Neural cell (in vitro differentiated cells): Measurements from ENCODE around the gene ITGA3. TPM values are rescaled to one million over a fixed set of nuclear protein-coding genes. Genes with fewer than 3 reads are reported as not detected.

Experiments used
- H2AFZ ChIP-seq: fragments of 200-600, 300-800 bp; sonication (generic), shearing (Covaris generic); 2 replicates; pipeline ENCODE4 v1.6.0; 2014; ENCODE audit warnings: low read depth, mild to moderate bottlenecking, antibody characterized with exemption, low read length, moderate library complexity
- H3F3A ChIP-seq: fragments of 200-600 bp; shearing (Covaris generic); 2 replicates; pipeline ENCODE4 v1.6.1; 2016; ENCODE audit warnings: mild to moderate bottlenecking, moderate library complexity, mixed read lengths, antibody characterized with exemption, low read length; ENCODE audit not compliant: insufficient read depth, poor library complexity, severe bottlenecking
- H3K27ac ChIP-seq: fragments of 200-600, 300-800 bp; sonication (generic), shearing (Covaris generic); 2 replicates; pipeline ENCODE4 v1.5.1; 2014; ENCODE audit warnings: mild to moderate bottlenecking, low read length, moderate library complexity
- H3K27me3 ChIP-seq: fragments of 300-800, 200-600 bp; sonication (generic), shearing (Covaris generic); 2 replicates; pipeline ENCODE4 v1.6.0; 2014; ENCODE audit warnings: mild to moderate bottlenecking, low read depth, low read length, moderate library complexity; ENCODE audit not compliant: insufficient read depth
- H3K36me3 ChIP-seq: fragments of 300-800, 200-600 bp; sonication (generic), shearing (Covaris generic); 2 replicates; pipeline ENCODE4 v1.5.1; 2014; ENCODE audit warnings: mild to moderate bottlenecking, antibody characterized with exemption, low read length, moderate library complexity; ENCODE audit not compliant: insufficient read depth
- H3K4me2 ChIP-seq: fragments of 300-800, 200-600 bp; sonication (generic), shearing (Covaris generic); 2 replicates; pipeline ENCODE4 v1.6.0; 2014; ENCODE audit warnings: mild to moderate bottlenecking, low read length
- H3K4me3 ChIP-seq: fragments of 300-800, 200-600 bp; sonication (generic), shearing (Covaris generic); 2 replicates; pipeline ENCODE4 v1.5.1; 2014; ENCODE audit warnings: mild to moderate bottlenecking, low read length, moderate library complexity
- H3K79me2 ChIP-seq: fragments of 200-600 bp; shearing (Covaris generic); replicated peaks from 2 replicates; pipeline ENCODE4 v1.6.0; 2014; ENCODE audit warnings: mild to moderate bottlenecking, low read length, moderate library complexity; ENCODE audit not compliant: insufficient read depth
- H3K9ac ChIP-seq: fragments of 300-800, 200-600 bp; sonication (generic), shearing (Covaris generic); 2 replicates; pipeline ENCODE4 v1.6.1; 2016; ENCODE audit warnings: mild to moderate bottlenecking, low read length, mixed read lengths
- H3K9me2 ChIP-seq: fragments of 200-600 bp; shearing (Covaris generic); 2 replicates; pipeline ENCODE4 v1.6.1; 2016; ENCODE audit warnings: mild to moderate bottlenecking, low read length, mixed read lengths; ENCODE audit not compliant: insufficient read depth
- H3K9me3 ChIP-seq: fragments of 200-600, 300-800 bp; sonication (generic), shearing (Covaris generic); 2 replicates; pipeline ENCODE4 v1.6.1; 2016; ENCODE audit warnings: mild to moderate bottlenecking, mixed run types, low read length, moderate library complexity, mixed read lengths
- H4K20me1 ChIP-seq: fragments of 200-600 bp; shearing (Covaris generic); 2 replicates; pipeline ENCODE4 v1.6.1; 2016; ENCODE audit warnings: mild to moderate bottlenecking, mixed run types; ENCODE audit not compliant: insufficient read depth
- CTCF ChIP-seq: fragments of 450-650 bp; IDR thresholded peaks from 2 replicates; pipeline ENCODE4 v1.5.1; 2014; ENCODE audit warnings: antibody characterized with exemption, mild to moderate bottlenecking, moderate library complexity; ENCODE audit not compliant: poor library complexity, severe bottlenecking
- EP300 ChIP-seq: fragments of 450-650 bp; conservative IDR thresholded peaks from 2 replicates; pipeline ENCODE4 v1.6.1; 2014; ENCODE audit warnings: antibody characterized with exemption, mild to moderate bottlenecking, moderate library complexity; ENCODE audit not compliant: poor library complexity, severe bottlenecking
- EZH2 ChIP-seq: fragments of 200-600, 300-800 bp; shearing (Covaris generic), sonication (generic); IDR thresholded peaks from 2 replicates; pipeline ENCODE4 v1.6.1; 2014; ENCODE audit warnings: antibody characterized with exemption, low read length, borderline replicate concordance, mild to moderate bottlenecking; ENCODE audit not compliant: insufficient read depth, poor library complexity, severe bottlenecking
- MXI1 ChIP-seq: fragments of 450-650 bp; conservative IDR thresholded peaks from 2 replicates; pipeline ENCODE4 v1.6.1; 2014; ENCODE audit warnings: antibody characterized with exemption, mild to moderate bottlenecking; ENCODE audit not compliant: poor library complexity, severe bottlenecking
- POLR2AphosphoS5 ChIP-seq: IDR thresholded peaks from 2 replicates; pipeline ENCODE4 v1.6.1; 2012
- RAD21 ChIP-seq: fragments of 450-650 bp; conservative IDR thresholded peaks from 2 replicates; pipeline ENCODE4 v1.6.1; 2014; ENCODE audit warnings: antibody characterized with exemption, mild to moderate bottlenecking, moderate library complexity
- REST ChIP-seq: IDR thresholded peaks from 2 replicates; pipeline ENCODE4 v1.6.1; 2012; ENCODE audit warnings: borderline replicate concordance
- SMC3 ChIP-seq: fragments of 450-650 bp; conservative IDR thresholded peaks from 2 replicates; pipeline ENCODE4 v1.6.1; 2014; ENCODE audit warnings: antibody characterized with exemption, mild to moderate bottlenecking, moderate library complexity; ENCODE audit not compliant: poor library complexity
- TAF1 ChIP-seq: IDR thresholded peaks from 2 replicates; pipeline ENCODE4 v1.6.1; 2012; ENCODE audit warnings: low read depth
- polyA plus RNA-seq: library from polyadenylated mRNA; depleted of rRNA; stranded (reverse); fragments of >200 nt; gene quantifications from 2 replicates; pipeline ENCODE4 v1.2.3, GENCODE V29; 2014

The ITGA3 gene
- polyA plus RNA-seq, 1 donor from 2014 or later: 33.0 TPM

GRCh38 chr17:50072130-50072529, 16.2 kb downstream of the ITGA3 start:
- no peak overlapping the region for H3K4me3 ChIP-seq
- TF ChIP-seq CTCF (no peak), POLR2AphosphoS5 (no peak), REST (no peak), EP300 (no peak), MXI1 (no peak), RAD21 (no peak), SMC3 (no peak), EZH2 (no peak), TAF1 (no peak)
- H3K9ac ChIP-seq: no peak overlapping the region
- no peak overlapping the region for H3K27ac ChIP-seq
- no peaks in the 10 kb centered on the region for H3K9me3 ChIP-seq
- peaks cover 6% of the 10 kb centered on the region for H3K36me3 ChIP-seq
- no peaks in the 10 kb centered on the region for H3K27me3 ChIP-seq
- H2AFZ ChIP-seq: no peak overlapping the region
- H3F3A ChIP-seq: no peaks in the 10 kb centered on the region
- H3K79me2 ChIP-seq: no peaks in the 10 kb centered on the region
- no peak overlapping the region for H3K4me2 ChIP-seq
- no peaks in the 10 kb centered on the region for H3K9me2 ChIP-seq
- H4K20me1 ChIP-seq: no peaks in the 10 kb centered on the region

GRCh38 chr17:50072925-50073324, 17.0 kb downstream of the ITGA3 start:
- peaks cover 4% of the 10 kb centered on the region for H3K36me3 ChIP-seq
- H3K9ac ChIP-seq: no peak overlapping the region
- no peaks in the 10 kb centered on the region for H4K20me1 ChIP-seq
- no peak overlapping the region for H3K4me2 ChIP-seq
- no peak overlapping the region for H2AFZ ChIP-seq
- H3K27me3 ChIP-seq: no peaks in the 10 kb centered on the region
- H3K4me3 ChIP-seq: no peak overlapping the region
- TF ChIP-seq RAD21 (no peak), REST (no peak), EZH2 (no peak)
- no peaks in the 10 kb centered on the region for H3F3A ChIP-seq
- no peak overlapping the region for H3K27ac ChIP-seq
- no peaks in the 10 kb centered on the region for H3K79me2 ChIP-seq
- H3K9me2 ChIP-seq: no peaks in the 10 kb centered on the region
- no peaks in the 10 kb centered on the region for H3K9me3 ChIP-seq
